Astrocyte (in vitro differentiated cells and primary cell): ENCODE data around the gene DDTL.

ENCODE experiments used
- CTCF ChIP-seq: IDR thresholded peaks from 2 replicates; pipeline ENCODE4 v1.5.1; 2011; ENCODE audit warnings: low read depth, mild to moderate bottlenecking, inconsistent platforms, low read length, moderate library complexity; ENCODE audit not compliant: insufficient read depth
- EZH2 ChIP-seq: IDR thresholded peaks from 2 replicates; pipeline ENCODE4 v1.6.1; 2012; ENCODE audit warnings: mild to moderate bottlenecking, low read length, inconsistent platforms; ENCODE audit not compliant: insufficient read depth

DNA sequence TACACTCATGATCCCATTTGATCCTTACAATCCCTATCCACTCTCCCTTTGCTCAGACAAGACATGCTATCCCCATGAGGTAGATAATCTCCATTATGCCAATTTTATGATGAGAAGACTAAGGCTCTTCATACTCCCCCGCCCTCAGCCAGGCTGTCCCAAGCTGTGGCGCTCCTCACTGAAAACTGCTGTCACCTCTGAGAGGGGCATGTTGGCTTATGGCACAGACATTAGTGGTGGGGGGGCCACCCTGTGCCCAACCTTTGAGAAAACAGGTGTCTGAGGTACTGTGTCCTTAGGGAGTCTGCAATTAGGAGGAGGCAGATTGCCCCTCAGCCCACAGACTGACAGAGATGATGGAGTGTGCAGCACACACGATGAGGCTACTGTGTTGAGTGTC is 2.4 kb downstream of the DDTL start:
- TF ChIP-seq CTCF, result no peak
- TF ChIP-seq EZH2, result no peak
